ENCODE data around the gene CCDC59. TPM values are rescaled to one million over a fixed set of nuclear protein-coding genes. Genes with fewer than 3 reads are reported as not detected.
"Not testable (repeated sequence)": the region's sequence is repeated elsewhere in the genome, so short reads cannot be mapped to it uniquely, and the experiment has no call there.

CCDC59 gene
- total RNA-seq, 1 donor from 2014 or later, result 27.9 TPM

- no peak for DNase-seq
- no peak overlapping the region for H3K4me3 ChIP-seq
- peaks cover 72% of the 10 kb centered on the region for H3K4me1 ChIP-seq
- peaks cover 2% of the 10 kb centered on the region for H3K36me3 ChIP-seq
- TF ChIP-seq CTCF (IDR thresholded peaks at IDR 0.05; ENCODE audit: borderline replicate concordance), result no peak
- intact Hi-C loops (cut with micrococcal nuclease), result no loop called here
- H3K27ac ChIP-seq (replicated peaks), result no peak overlapping the region
- no peaks in the 10 kb centered on the region for H3K27me3 ChIP-seq (ENCODE audit: low read depth)
- no peaks in the 10 kb centered on the region for H3K9me3 ChIP-seq (replicated peaks)
These were observed 3.3 kb upstream of the CCDC59 start for GRCh38 chr12:82361461-82361915.

- H3K36me3 ChIP-seq; intact Hi-C loops (cut with micrococcal nuclease); DNase-seq; H3K27ac ChIP-seq (replicated peaks); H3K9me3 ChIP-seq (replicated peaks); H3K4me3 ChIP-seq; H3K27me3 ChIP-seq (ENCODE audit: low read depth): not testable (repeated sequence)
- H3K4me1 ChIP-seq, result peaks cover 72% of the 10 kb centered on the region
These were observed 2.6 kb upstream of the CCDC59 start for GRCh38 chr12:82360834-82361233.

- Histone ChIP-seq H3K4me3 (peak overlapping the region; percentile 86), H3K4me1 (peaks cover 76% of the 10 kb centered on the region), H3K27ac (replicated peaks) (peak overlapping the region; percentile 98), H3K27me3 (ENCODE audit: low read depth) (no peaks in the 10 kb centered on the region), H3K36me3 (peaks cover 26% of the 10 kb centered on the region), H3K9me3 (replicated peaks) (no peaks in the 10 kb centered on the region)
- intact Hi-C loops (cut with micrococcal nuclease), result no loop called here
- no peak for TF ChIP-seq CTCF (IDR thresholded peaks at IDR 0.05; ENCODE audit: borderline replicate concordance)
- no peak for DNase-seq
These were observed 910 bp upstream of the CCDC59 start for GRCh38 chr12:82359115-82359478.

- no peak for TF ChIP-seq CTCF (IDR thresholded peaks at IDR 0.05; ENCODE audit: borderline replicate concordance)
- Histone ChIP-seq H3K27me3 (ENCODE audit: low read depth) (no peaks in the 10 kb centered on the region), H3K9me3 (replicated peaks) (no peaks in the 10 kb centered on the region), H3K27ac (replicated peaks) (peak overlapping the region; percentile 98), H3K36me3 (peaks cover 39% of the 10 kb centered on the region), H3K4me3 (peak overlapping the region; percentile 86), H3K4me1 (peaks cover 63% of the 10 kb centered on the region)
- intact Hi-C loops (cut with micrococcal nuclease), result no loop called here
- DNase-seq, result no peak
These were observed 365 bp downstream of the CCDC59 start for GRCh38 chr12:82357845-82358199.

GRCh38 chr12:82357340-82357739 is 847 bp downstream of the CCDC59 start:
- no peak for DNase-seq
- H3K9me3 ChIP-seq (replicated peaks), result no peaks in the 10 kb centered on the region
- peaks cover 58% of the 10 kb centered on the region for H3K4me1 ChIP-seq
- H3K27ac ChIP-seq (replicated peaks), result no peak overlapping the region
- H3K27me3 ChIP-seq (ENCODE audit: low read depth), result no peaks in the 10 kb centered on the region
- H3K36me3 ChIP-seq, result peaks cover 44% of the 10 kb centered on the region
- H3K4me3 ChIP-seq, result peak overlapping the region; percentile 86
- no peak for TF ChIP-seq CTCF (IDR thresholded peaks at IDR 0.05; ENCODE audit: borderline replicate concordance)
- intact Hi-C loops (cut with micrococcal nuclease), result no loop called here

GRCh38 chr12:82351390-82351789 is 6.8 kb downstream of the CCDC59 start:
- DNase-seq, result no peak
- Histone ChIP-seq H3K27me3 (ENCODE audit: low read depth) (no peaks in the 10 kb centered on the region), H3K27ac (replicated peaks) (no peak overlapping the region), H3K36me3 (peaks cover 71% of the 10 kb centered on the region), H3K9me3 (replicated peaks) (no peaks in the 10 kb centered on the region), H3K4me1 (peaks cover 29% of the 10 kb centered on the region), H3K4me3 (no peak overlapping the region)
- no peak for TF ChIP-seq CTCF (IDR thresholded peaks at IDR 0.05; ENCODE audit: borderline replicate concordance)
- intact Hi-C loops (cut with micrococcal nuclease), result no loop called here

Measured in left ventricle myocardium inferior (tissue), 1 donor.